ENCODE data around the gene ARHGAP26.

- no peak for TF ChIP-seq CTCF (IDR thresholded peaks at IDR 0.05; ENCODE audit: low read depth, low read length, poor library complexity, severe bottlenecking)
- TF ChIP-seq EZH2phosphoT487 (IDR thresholded peaks at IDR 0.05; ENCODE audit: borderline replicate concordance, low read length): no peak
These were observed 260.2 kb downstream of the ARHGAP26 start for GRCh38 chr5:143030349-143030748.

All from DOHH2 (cell line).